Activated CD4-positive, alpha-beta T cell treated with anti-CD3 and anti-CD28 coated beads for 36 hours (primary cell): ENCODE results near the gene PDZD11. TPM values are rescaled to one million over a fixed set of nuclear protein-coding genes. Genes with fewer than 3 reads are reported as not detected.
"Not testable (repeated sequence)": the region's sequence is repeated elsewhere in the genome, so short reads cannot be mapped to it uniquely, and the experiment has no call there.

Experiments used
- ATAC-seq: fragments of 200-7000 bp; cut with Tn5 transposase; one replicate; pipeline ENCODE4 v1.10.0; 2021; ENCODE audit warnings: mild to moderate bottlenecking, moderate library complexity
- CTCF ChIA-PET: fragments of 350-600 bp; sonication (Branson Sonifier 250); formaldehyde crosslinking; loops from one replicate; lab custom pipeline; 2021; ENCODE audit warnings: antibody characterized with exemption; lab: Charles Lee
- POLR2A ChIA-PET: fragments of 350-600 bp; sonication (Branson Sonifier 250); formaldehyde crosslinking; loops from one replicate; lab custom pipeline; 2021; ENCODE audit warnings: antibody characterized with exemption, inconsistent platforms; lab: Charles Lee
- DNase-seq: peaks from one replicate; pipeline ENCODE4 v3.0.0-alpha.2; 2020
- H3K27ac Mint-ChIP-seq: one replicate; pipeline ENCODE4 v1.8.0; 2021; ENCODE audit warnings: mixed read lengths
- H3K27me3 Mint-ChIP-seq: one replicate; pipeline ENCODE4 v1.8.0; 2021; ENCODE audit warnings: mixed read lengths
- H3K36me3 Mint-ChIP-seq: one replicate; pipeline ENCODE4 v1.8.0; 2021; ENCODE audit warnings: low read depth, mixed read lengths
- H3K4me1 Mint-ChIP-seq: one replicate; pipeline ENCODE4 v1.8.0; 2021; ENCODE audit warnings: mixed read lengths
- H3K4me3 Mint-ChIP-seq: one replicate; pipeline ENCODE4 v1.8.0; 2021; ENCODE audit warnings: mild to moderate bottlenecking, moderate library complexity, mixed read lengths
- H3K9me3 Mint-ChIP-seq: one replicate; pipeline ENCODE4 v1.8.0; 2021; ENCODE audit warnings: low read depth, mixed read lengths
- intact Hi-C, 2 experiments: fragments of 100-400 bp; cut with DNase I in 1 of 2; cut with micrococcal nuclease in 1 of 2; formaldehyde crosslinking; loops; one replicate each; pipeline versions ENCODE4 v1.14.2 to v1.15.1; 2022 to 2024; cut with DNase I, micrococcal nuclease
- total RNA-seq, 2 experiments: library from RNA; stranded (reverse); gene quantifications; one replicate each; pipeline ENCODE4 v1.2.3, GENCODE V29; 2021

The PDZD11 gene
- total RNA-seq, 2 experiments from 2014 or later, result 23.6 to 28.0 TPM

DNA sequence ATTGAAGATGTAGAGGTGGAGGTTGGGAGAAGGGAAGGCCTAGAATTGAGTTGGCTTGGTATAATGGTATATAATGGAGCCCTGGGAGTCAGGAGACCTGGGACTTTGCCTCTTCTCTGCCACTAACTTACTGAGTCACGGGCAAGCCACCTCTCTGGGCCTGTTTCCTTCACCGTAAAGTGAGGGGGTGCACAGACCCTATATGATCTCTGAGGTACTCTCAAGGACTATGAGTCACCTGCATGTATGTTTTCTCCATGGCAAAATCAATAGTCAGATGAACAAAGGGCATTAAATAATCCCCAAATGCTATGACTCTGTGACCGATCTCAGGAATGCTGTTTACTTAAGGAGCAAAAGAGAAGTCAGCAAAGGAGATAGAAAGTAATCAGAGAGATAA, 34.8 kb downstream of the PDZD11 start:
- H3K36me3 Mint-ChIP-seq, result peaks cover 2% of the 10 kb centered on the region
- H3K4me3 Mint-ChIP-seq, result no peak overlapping the region
- H3K27ac Mint-ChIP-seq, result no peak overlapping the region
- ATAC-seq (no peak), DNase-seq (no peak)
- no peaks in the 10 kb centered on the region for H3K27me3 Mint-ChIP-seq
- intact Hi-C loops, result no loop called here
- CTCF ChIA-PET, result no interaction called here
- peaks cover 25% of the 10 kb centered on the region for H3K4me1 Mint-ChIP-seq
- no peaks in the 10 kb centered on the region for H3K9me3 Mint-ChIP-seq
- POLR2A ChIA-PET, result no interaction called here

DNA sequence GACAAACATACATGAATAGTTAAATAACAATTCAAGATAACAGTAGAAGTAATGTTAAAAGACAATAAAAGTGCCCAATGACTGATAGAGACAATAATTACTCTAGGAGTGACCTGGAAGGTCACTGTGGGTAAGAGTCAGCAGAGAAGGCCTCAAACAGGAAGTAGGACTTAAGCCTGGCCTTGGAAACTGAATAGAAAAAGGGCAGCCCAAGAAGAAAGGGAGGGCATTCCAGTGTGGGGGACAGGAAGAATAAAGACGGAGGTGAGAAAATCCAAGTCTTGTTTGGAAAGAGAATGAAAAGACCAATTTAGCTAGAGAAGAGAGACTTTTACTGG, 35.7 kb downstream of the PDZD11 start:
- Mint-ChIP-seq H3K4me1 (peaks cover 25% of the 10 kb centered on the region), H3K27ac (peak overlapping the region; percentile 92), H3K27me3 (no peaks in the 10 kb centered on the region), H3K9me3 (no peaks in the 10 kb centered on the region), H3K36me3 (peaks cover 2% of the 10 kb centered on the region), H3K4me3 (no peak overlapping the region)
- DNase-seq, result no peak
- ChIA-PET CTCF (interaction anchor here (1.6 kb wide), 1 partner anchor 9 kb away, joined by 4 read pairs; no protein-coding TSS in a partner anchor), POLR2A (interaction anchor here (1.0 to 1.1 kb wide), 2 partner anchors 180 to 338 kb away, joined by 3 read pairs; no protein-coding TSS in a partner anchor)
- ATAC-seq, result peak; percentile 47
- intact Hi-C loops, result no loop called here

DNA sequence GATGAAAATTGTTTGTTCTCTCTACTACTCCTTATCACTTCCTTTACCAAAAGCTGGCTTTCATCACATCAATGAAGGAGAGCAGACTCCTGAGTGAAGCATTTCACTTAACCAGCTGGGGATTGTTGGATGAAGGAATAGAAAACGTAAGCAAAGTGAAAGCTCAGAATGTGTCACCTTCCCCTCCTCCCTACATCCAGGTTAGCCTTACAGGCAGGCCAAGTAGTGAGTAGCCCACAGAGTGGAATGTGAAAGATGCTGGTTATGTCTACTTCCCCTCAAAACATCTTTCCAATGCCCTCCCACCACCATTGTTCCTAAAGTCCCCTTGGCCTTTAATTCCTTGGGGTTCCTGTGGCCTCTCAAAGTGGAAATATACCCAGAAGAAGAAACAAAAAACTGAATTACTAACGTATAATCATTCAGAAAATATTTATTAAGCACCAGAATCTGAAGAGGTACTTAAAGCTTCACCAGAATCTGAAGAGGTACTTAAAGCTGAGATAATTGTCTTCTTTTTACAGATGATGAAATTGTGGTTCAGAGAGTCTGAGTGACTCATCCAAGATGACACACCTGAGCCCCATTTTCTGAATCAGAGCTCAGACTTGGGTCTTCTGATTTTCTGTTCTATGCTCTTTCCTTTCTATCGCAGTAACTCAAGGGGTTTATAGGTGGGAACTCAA, 36.2 kb downstream of the PDZD11 start:
- DNase-seq, result peak; percentile 13
- intact Hi-C loops, result loop anchor here in 1 of 2 experiments (1.0 kb wide), 1 partner anchor 79 kb away; no protein-coding TSS in a partner anchor
- peak; percentile 85 for ATAC-seq
- ChIA-PET CTCF (interaction anchor here (1.4 to 1.6 kb wide), 2 partner anchors 9 to 56 kb away, joined by 4 read pairs; no protein-coding TSS in a partner anchor), POLR2A (interaction anchor here (1.0 to 1.1 kb wide), 2 partner anchors 180 to 339 kb away, joined by 3 read pairs; no protein-coding TSS in a partner anchor)
- peaks cover 25% of the 10 kb centered on the region for H3K4me1 Mint-ChIP-seq
- H3K27me3 Mint-ChIP-seq, result no peaks in the 10 kb centered on the region
- no peak overlapping the region for H3K4me3 Mint-ChIP-seq
- H3K27ac Mint-ChIP-seq, result peak overlapping the region; percentile 92
- H3K36me3 Mint-ChIP-seq, result peaks cover 2% of the 10 kb centered on the region
- no peaks in the 10 kb centered on the region for H3K9me3 Mint-ChIP-seq

DNA sequence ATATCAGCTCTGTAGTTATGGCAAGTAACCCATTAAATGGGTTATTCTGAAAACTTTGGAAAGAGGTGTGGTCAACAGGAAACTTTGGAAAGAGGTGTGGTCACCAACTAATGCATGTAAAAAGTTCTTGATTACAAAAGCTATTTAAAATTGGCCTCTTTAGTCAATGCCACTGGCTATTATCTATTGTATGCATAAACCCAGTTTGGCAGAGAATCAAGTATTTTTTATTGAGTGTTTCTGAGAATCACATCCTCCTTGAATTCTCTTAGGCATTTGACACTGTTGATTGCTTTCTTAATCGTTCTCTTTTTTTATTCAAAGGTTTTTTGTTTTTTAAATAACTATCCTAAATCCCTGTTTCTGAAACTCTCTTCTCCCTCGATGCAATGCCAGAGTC, 37.2 kb downstream of the PDZD11 start:
- H3K27ac Mint-ChIP-seq, result peak overlapping the region; percentile 92
- ATAC-seq (no peak), DNase-seq (no peak)
- H3K4me1 Mint-ChIP-seq, result peaks cover 25% of the 10 kb centered on the region
- H3K36me3 Mint-ChIP-seq, result peaks cover 2% of the 10 kb centered on the region
- no peaks in the 10 kb centered on the region for H3K9me3 Mint-ChIP-seq
- ChIA-PET POLR2A (no interaction called here), CTCF (interaction anchor here (1.4 to 1.6 kb wide), 2 partner anchors 10 to 55 kb away, joined by 4 read pairs; no protein-coding TSS in a partner anchor)
- no peak overlapping the region for H3K4me3 Mint-ChIP-seq
- no peaks in the 10 kb centered on the region for H3K27me3 Mint-ChIP-seq
- intact Hi-C loops, result no loop called here

DNA sequence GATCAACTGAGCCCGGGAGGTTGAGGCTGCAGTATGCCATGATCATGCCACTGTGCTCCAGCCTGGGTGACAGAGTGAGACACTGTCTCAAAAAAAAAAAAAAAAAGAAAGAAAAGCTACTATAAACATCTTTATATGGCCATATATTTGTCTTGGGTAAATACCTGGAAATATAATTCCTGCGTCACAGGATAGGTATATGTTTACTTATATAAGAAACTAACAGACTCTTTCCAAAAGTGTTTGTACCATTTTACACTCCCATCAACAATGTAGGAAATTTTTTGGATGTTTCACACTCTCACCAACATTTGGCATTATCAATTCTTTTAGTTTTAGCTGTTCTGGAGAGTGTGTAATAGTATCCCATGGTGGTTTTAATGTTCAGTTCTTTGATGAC, 42.5 kb downstream of the PDZD11 start:
- intact Hi-C loops, result no loop called here
- Mint-ChIP-seq H3K36me3 (no peaks in the 10 kb centered on the region), H3K27me3 (no peaks in the 10 kb centered on the region), H3K9me3 (no peaks in the 10 kb centered on the region), H3K27ac (no peak overlapping the region), H3K4me1 (no peaks in the 10 kb centered on the region), H3K4me3 (no peak overlapping the region)
- CTCF ChIA-PET, result no interaction called here
- ATAC-seq (no peak), DNase-seq (no peak)
- POLR2A ChIA-PET, result no interaction called here

DNA sequence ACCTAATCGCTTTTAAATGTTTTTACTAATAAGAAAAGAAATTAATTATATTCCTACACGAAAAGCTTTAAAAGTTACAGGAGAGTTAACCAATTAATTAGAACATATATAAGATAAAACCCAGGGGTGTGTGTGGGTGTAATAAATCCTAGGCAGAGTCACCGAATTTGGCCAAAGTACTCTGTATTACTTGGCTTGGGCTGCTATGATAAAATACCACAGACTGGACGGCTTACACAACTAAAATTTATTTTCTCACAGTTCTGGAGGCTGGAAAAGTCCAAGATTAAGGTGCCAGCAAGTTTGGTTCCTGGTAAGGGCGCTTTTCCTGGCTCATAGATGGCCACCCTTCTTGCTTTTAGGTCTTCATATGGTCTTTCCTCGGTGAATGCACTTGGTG, 44.8 kb downstream of the PDZD11 start:
- intact Hi-C loops, result no loop called here
- CTCF ChIA-PET, result no interaction called here
- Mint-ChIP-seq H3K27me3 (no peaks in the 10 kb centered on the region), H3K9me3 (no peaks in the 10 kb centered on the region), H3K4me3 (no peak overlapping the region), H3K27ac (no peak overlapping the region), H3K4me1 (peaks cover 3% of the 10 kb centered on the region), H3K36me3 (no peaks in the 10 kb centered on the region)
- ATAC-seq, result no peak
- POLR2A ChIA-PET, result no interaction called here
- no peak for DNase-seq

DNA sequence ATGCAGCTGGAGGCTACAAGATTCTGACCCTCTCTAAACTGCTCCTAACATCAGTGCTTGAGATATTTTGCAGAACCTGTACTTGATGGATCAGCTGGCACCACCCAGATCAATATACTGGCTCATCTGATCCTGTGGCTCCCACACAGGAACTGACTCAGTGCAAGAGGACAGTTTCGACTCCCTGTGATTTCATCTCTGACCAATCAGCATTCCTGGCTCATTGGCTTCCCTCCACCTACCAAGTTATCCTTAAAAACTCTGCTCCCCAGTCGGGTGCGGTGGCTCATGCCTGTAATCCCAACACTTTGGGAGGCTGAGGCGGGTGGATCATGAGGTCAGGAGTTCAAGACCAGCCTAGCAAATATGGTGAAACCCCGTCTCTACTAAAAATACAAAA, 46.1 kb downstream of the PDZD11 start:
- H3K27me3 Mint-ChIP-seq, CTCF ChIA-PET, POLR2A ChIA-PET, H3K4me3 Mint-ChIP-seq, H3K4me1 Mint-ChIP-seq, DNase-seq, H3K9me3 Mint-ChIP-seq, ATAC-seq, H3K36me3 Mint-ChIP-seq, H3K27ac Mint-ChIP-seq, intact Hi-C loops: not testable (repeated sequence)

DNA sequence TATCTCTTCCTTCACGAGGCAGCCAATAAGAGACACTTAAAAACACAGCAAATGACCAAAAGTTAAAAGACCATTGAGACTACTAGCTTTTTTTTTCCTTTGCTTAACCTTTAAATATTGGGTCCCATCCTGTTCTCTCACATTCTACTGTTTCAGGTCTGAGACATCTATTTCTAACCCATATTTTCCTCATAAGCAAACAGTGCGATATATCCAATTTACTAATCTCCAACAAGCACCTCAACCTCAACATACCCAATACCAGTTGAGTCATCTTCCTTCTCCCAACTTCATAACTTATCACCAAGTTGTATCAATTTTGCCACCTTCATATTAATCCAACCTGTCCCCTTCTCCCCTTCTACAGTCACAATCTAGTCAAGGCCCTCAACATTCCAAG, 48.2 kb downstream of the PDZD11 start:
- Mint-ChIP-seq H3K4me3 (no peak overlapping the region), H3K36me3 (no peaks in the 10 kb centered on the region), H3K9me3 (no peaks in the 10 kb centered on the region), H3K27ac (no peak overlapping the region), H3K27me3 (no peaks in the 10 kb centered on the region), H3K4me1 (peaks cover 13% of the 10 kb centered on the region)
- ATAC-seq (no peak), DNase-seq (no peak)
- ChIA-PET POLR2A (no interaction called here), CTCF (no interaction called here)
- intact Hi-C loops, result no loop called here

DNA sequence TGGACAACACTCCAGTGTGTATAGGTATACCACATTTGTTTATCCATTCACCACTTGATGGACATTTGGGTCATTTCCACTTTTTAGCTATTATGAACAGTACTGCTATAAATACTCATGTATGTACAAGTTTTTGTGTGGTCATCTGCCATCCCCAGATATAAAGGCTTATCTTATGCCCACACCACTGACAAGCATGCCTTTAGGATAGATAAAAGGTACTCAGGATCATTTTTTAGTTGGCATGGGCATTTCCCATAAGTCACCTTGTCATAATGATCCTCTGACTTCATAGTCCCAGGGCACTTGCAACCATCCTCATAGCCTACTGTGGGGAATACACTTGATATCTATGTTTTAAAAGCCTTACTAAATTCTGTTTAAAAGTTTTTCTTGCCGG, 49.0 kb downstream of the PDZD11 start:
- DNase-seq (no peak), ATAC-seq (no peak)
- peaks cover 13% of the 10 kb centered on the region for H3K4me1 Mint-ChIP-seq
- intact Hi-C loops, result no loop called here
- POLR2A ChIA-PET, result no interaction called here
- no peaks in the 10 kb centered on the region for H3K27me3 Mint-ChIP-seq
- H3K36me3 Mint-ChIP-seq, result no peaks in the 10 kb centered on the region
- CTCF ChIA-PET, result no interaction called here
- no peak overlapping the region for H3K4me3 Mint-ChIP-seq
- no peak overlapping the region for H3K27ac Mint-ChIP-seq
- H3K9me3 Mint-ChIP-seq, result no peaks in the 10 kb centered on the region

Other genes starting within 250 kb of the PDZD11 start
- gene AWAT2, start 240.0 kb downstream of the PDZD11 start, total RNA-seq, result not detected
- not detected for gene OTUD6A, start 227.5 kb downstream of the PDZD11 start, total RNA-seq
- gene IGBP1, start 156.5 kb downstream of the PDZD11 start, total RNA-seq, result 10 to 100 TPM; 44.4 to 46.3 TPM
- not detected for gene DGAT2L6, start 112.4 kb downstream of the PDZD11 start, total RNA-seq
- gene AWAT1, start 55.3 kb downstream of the PDZD11 start, total RNA-seq, result not detected
- gene P2RY4, start 29.7 kb downstream of the PDZD11 start, total RNA-seq, result under 1 TPM; 0.11 to 0.23 TPM
- not detected for gene ARR3, start 21.6 kb downstream of the PDZD11 start, total RNA-seq
- gene RAB41, start 7.8 kb downstream of the PDZD11 start, total RNA-seq, result not detected
- gene KIF4A, start 177 bp upstream of the PDZD11 start, total RNA-seq, result 10 to 100 TPM; 21.2 to 25.4 TPM
- under 1 TPM in 1 of 2 experiments, not detected in 1; 0.11 TPM for gene GDPD2, start 133.4 kb upstream of the PDZD11 start, total RNA-seq
- 10 to 100 TPM; 18.4 to 27.8 TPM for gene DLG3, start 154.9 kb upstream of the PDZD11 start, total RNA-seq